MM.1S (cell line): Measurements from ENCODE around the gene IFNB1.

Experiments
- EZH2 ChIP-seq: fragments of 300-600 bp; sonication (generic); optimal IDR thresholded peaks from 2 replicates; pipeline ENCODE3; 2017; ENCODE audit warnings: low read depth, mild to moderate bottlenecking, antibody characterized with exemption, low read length, mixed read lengths
- TF ChIP-seq, protein P1 (sequence below): fragments of 300-600 bp; sonication (generic); IDR thresholded peaks from 2 replicates; pipeline ENCODE4 v1.5.1; 2016; ENCODE audit warnings: antibody characterized with exemption, low read length, mixed read lengths

DNA sequence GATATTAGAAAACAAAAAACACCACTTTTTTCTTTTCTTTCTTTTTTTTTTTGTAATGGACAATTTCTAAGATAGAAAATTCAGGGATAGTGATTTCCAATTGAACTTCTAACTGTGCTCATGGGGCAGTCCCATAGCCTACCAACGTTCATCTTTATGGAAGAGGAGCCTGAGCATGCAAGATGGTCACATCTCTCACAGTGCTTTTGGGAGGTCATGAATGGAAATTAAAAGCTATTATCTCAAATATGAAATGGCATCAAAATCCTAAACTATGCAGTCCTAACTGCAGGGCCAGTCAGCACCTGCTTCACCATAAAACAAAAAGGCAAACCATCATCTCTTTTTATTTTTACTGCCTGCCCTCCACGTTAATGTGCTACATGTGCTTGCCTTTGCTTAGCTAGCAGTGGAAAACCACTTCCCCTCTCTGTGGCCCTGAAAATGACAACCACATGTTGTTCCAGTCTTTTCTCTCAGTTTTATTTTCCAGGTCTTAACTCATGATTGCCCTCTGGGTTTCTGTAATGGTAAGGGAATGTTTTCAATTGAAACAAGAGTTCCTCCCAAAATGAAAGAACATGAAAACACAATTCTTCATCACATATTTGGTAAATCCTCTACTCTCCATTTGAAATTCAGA, 16.7 kb downstream of the IFNB1 start:
- TF ChIP-seq, protein P1, sequence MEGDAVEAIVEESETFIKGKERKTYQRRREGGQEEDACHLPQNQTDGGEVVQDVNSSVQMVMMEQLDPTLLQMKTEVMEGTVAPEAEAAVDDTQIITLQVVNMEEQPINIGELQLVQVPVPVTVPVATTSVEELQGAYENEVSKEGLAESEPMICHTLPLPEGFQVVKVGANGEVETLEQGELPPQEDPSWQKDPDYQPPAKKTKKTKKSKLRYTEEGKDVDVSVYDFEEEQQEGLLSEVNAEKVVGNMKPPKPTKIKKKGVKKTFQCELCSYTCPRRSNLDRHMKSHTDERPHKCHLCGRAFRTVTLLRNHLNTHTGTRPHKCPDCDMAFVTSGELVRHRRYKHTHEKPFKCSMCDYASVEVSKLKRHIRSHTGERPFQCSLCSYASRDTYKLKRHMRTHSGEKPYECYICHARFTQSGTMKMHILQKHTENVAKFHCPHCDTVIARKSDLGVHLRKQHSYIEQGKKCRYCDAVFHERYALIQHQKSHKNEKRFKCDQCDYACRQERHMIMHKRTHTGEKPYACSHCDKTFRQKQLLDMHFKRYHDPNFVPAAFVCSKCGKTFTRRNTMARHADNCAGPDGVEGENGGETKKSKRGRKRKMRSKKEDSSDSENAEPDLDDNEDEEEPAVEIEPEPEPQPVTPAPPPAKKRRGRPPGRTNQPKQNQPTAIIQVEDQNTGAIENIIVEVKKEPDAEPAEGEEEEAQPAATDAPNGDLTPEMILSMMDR: no peak
- no peak for TF ChIP-seq EZH2
